Ovary (tissue), 9 donors: ENCODE data around the gene OR52I1. TPM values are rescaled to one million over a fixed set of nuclear protein-coding genes. Genes with fewer than 3 reads are reported as not detected.
A peak's percentile ranks its signal among the peaks of the same experiment; 100 is the strongest.

Experiments
- DNase-seq, 5 donors: peaks; one replicate each; pipeline ENCODE4 v3.0.0-alpha.2; 2019 to 2020
- H3K27ac ChIP-seq, 2 donors: fragments of 200-600 bp; one replicate each; pipeline versions ENCODE4 v1.5.1 to v1.8.0; 2019 to 2022
- H3K27me3 ChIP-seq: fragments of 200-600 bp; one replicate; pipeline ENCODE4 v1.8.0; 2022
- H3K36me3 ChIP-seq: fragments of 200-600 bp; sonication (generic); one replicate; pipeline ENCODE4 v1.5.1; 2019
- H3K4me1 ChIP-seq: one replicate; pipeline ENCODE4 v1.8.1; 2013; ENCODE audit warnings: mild to moderate bottlenecking, moderate library complexity; ENCODE audit not compliant: insufficient read depth
- H3K4me3 ChIP-seq: fragments of 200-600 bp; sonication (generic); one replicate; pipeline ENCODE4 v1.5.1; 2017
- H3K9me3 ChIP-seq, 2 donors: fragments of 200-600 bp in 1 of 2; sonication (generic) in 1 of 2; one replicate each; pipeline versions ENCODE4 v1.5.1 to v1.8.1; 2013 to 2019; ENCODE audit warnings: mild to moderate bottlenecking in 1 of 2, moderate library complexity in 1 of 2
- EP300 ChIP-seq: sonication (generic); formaldehyde crosslinking; IDR thresholded peaks from one replicate; pipeline ENCODE4 v1.6.1; 2017; ENCODE audit warnings: antibody characterized with exemption
- POLR2A ChIP-seq: fragments of 450-650 bp; IDR thresholded peaks from one replicate; pipeline ENCODE4 v1.6.1; 2017; ENCODE audit warnings: antibody characterized with exemption, mild to moderate bottlenecking, moderate library complexity
- WGBS, 3 donors: extraction: QIAGEN DNeasy Blood & Tissue Kit in 1 of 3; methylation state at CpG; one replicate each; pipeline versions ENCODE4 v1.1.5 to v1.1.7; 2013 to 2017; 5-methylcytosine and 5-hydroxymethylcytosine counted together
- intact Hi-C, 4 donors: fragments of 100-400 bp; cut with DNase I; formaldehyde crosslinking; loops; one replicate each; pipeline versions ENCODE4 v1.11.0 to v1.15.1; 2022 to 2023
- polyA plus RNA-seq, 2 donors: library from polyadenylated mRNA; stranded (reverse); fragments of 200-250 nt in 1 of 2; fragments of 350-450 nt in 1 of 2; fragmentation: Illumina TruSeq in 1 of 2; extraction: RNeasy Lipid Tissue Mini Kit (QIAGEN cat#74804) in 1 of 2; gene quantifications; one replicate each; pipeline ENCODE4 v1.2.3, GENCODE V29; 2013 to 2014
- total RNA-seq, 7 donors: library from RNA; depleted of rRNA in 2 of 7; stranded (reverse); fragments of >200 nt in 2 of 7; fragmentation: NEBNext Ultra II Directional in 3 of 7; extraction: Animal tissue kit (Norgen Biotek cat#: 25700) in 3 of 7; gene quantifications; one replicate each; pipeline versions ENCODE4 v1.1.0 to v1.2.4, GENCODE V29; 2016 to 2023
- TF ChIP-seq, protein P1 (sequence below), 3 donors: fragments of 450-650 bp in 2 of 3; fragments of 200-600 bp in 1 of 3; IDR thresholded peaks; one replicate each; pipeline versions ENCODE4 v1.5.1 to v1.8.0; 2016 to 2022; ENCODE audit warnings: antibody characterized with exemption in 3 of 3, mild to moderate bottlenecking in 1 of 3
- donor health status: DM: no; HTN: no; CAD: no; lungs with moderate emphysema.
- donor health status: DM: no; HTN: no; CAD: no.
- donor health status: Bipolar disorder and iron deficiency.
- donor health status: DM: yes; HTN: yes; CAD: no.
- donor health status: DM: no; HTN: no; CAD: no.
- donor health status: DM: yes; HTN: yes; CAD: no.

The OR52I1 gene
- total and polyA plus RNA-seq, 9 donors = not detected

- H3K27ac ChIP-seq = no peak within 1 kb of the TSS
- TF ChIP-seq POLR2A (no peak), EP300 (no peak)
- TF ChIP-seq, protein P1, sequence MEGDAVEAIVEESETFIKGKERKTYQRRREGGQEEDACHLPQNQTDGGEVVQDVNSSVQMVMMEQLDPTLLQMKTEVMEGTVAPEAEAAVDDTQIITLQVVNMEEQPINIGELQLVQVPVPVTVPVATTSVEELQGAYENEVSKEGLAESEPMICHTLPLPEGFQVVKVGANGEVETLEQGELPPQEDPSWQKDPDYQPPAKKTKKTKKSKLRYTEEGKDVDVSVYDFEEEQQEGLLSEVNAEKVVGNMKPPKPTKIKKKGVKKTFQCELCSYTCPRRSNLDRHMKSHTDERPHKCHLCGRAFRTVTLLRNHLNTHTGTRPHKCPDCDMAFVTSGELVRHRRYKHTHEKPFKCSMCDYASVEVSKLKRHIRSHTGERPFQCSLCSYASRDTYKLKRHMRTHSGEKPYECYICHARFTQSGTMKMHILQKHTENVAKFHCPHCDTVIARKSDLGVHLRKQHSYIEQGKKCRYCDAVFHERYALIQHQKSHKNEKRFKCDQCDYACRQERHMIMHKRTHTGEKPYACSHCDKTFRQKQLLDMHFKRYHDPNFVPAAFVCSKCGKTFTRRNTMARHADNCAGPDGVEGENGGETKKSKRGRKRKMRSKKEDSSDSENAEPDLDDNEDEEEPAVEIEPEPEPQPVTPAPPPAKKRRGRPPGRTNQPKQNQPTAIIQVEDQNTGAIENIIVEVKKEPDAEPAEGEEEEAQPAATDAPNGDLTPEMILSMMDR (IDR thresholded peaks at IDR 0.05) = no peak
- no peaks in the 10 kb centered on the region for H3K36me3 ChIP-seq
- DNase-seq = no peak
- H3K27me3 ChIP-seq = no peaks in the 10 kb centered on the region
- no peaks in the 10 kb centered on the region for H3K9me3 ChIP-seq
- no peaks in the 10 kb centered on the region for H3K4me1 ChIP-seq
- H3K4me3 ChIP-seq = no peak within 1 kb of the TSS
- intact Hi-C loops = no loop called here
Measured at GRCh38 chr11:4581443-4581842, 12.4 kb upstream of the OR52I1 start, which contains the start of gene OR52I2. Gene OR52I2 (plus strand): TSS chr11:4581743.

DNA sequence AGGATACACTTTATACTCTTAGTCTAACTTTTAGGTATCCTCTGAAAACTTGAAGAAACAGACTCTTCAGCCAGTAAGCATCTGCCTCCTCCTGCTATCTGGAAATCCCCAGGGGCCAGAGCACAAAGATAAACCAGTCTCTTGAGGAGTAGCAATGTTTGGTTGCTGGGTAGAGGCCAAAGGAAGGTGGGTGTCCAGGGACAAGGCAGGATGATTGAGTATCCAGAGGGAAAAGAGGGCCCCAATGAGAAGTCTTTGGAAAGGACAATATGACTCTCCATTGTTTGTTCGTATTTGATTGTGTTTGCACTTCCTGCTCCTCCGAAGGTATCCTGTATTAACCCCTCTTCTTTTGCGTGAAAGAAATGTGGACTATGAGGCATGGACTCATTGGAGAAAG is 4.8 kb upstream of the OR52I1 start:
- intact Hi-C loops = no loop called here
- TF ChIP-seq, protein P1 (IDR thresholded peaks at IDR 0.05) = no peak
- no peak for TF ChIP-seq POLR2A
- no peak for TF ChIP-seq EP300
- Histone ChIP-seq H3K9me3 (no peaks in the 10 kb centered on the region), H3K4me1 (no peaks in the 10 kb centered on the region), H3K27ac (no peak overlapping the region), H3K36me3 (no peaks in the 10 kb centered on the region), H3K27me3 (no peaks in the 10 kb centered on the region), H3K4me3 (no peak overlapping the region)
- 70 to 78% (median 74%) methylated on average over 3 of the region's 3 CpGs for WGBS, 3 donors
- no peak for DNase-seq

DNA sequence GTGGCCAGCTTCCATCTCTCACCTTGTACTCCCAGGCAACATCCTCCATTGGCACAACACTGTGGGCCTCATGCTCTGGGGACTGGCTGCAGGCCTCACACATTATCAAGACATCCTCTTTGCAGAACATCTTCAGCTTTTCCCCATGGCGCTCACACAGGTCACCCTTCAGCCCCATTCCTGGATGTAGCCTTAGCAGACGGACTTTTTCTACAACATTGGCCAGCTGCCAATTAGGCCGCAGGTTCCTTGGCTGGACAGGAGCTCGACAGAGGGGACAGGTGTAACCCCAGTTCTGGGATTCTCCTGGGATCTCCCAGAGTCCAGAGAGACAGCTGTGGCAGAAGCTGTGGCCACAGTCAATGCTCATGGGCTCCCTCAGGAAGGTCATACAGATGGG is 11.2 kb downstream of the OR52I1 start:
- H3K36me3 ChIP-seq = no peaks in the 10 kb centered on the region
- TF ChIP-seq EP300 (no peak), POLR2A (no peak)
- TF ChIP-seq, protein P1 (IDR thresholded peaks at IDR 0.05) = no peak
- 87 to 92% (median 88%) methylated on average over 4 of the region's 4 CpGs for WGBS, 3 donors

DNA sequence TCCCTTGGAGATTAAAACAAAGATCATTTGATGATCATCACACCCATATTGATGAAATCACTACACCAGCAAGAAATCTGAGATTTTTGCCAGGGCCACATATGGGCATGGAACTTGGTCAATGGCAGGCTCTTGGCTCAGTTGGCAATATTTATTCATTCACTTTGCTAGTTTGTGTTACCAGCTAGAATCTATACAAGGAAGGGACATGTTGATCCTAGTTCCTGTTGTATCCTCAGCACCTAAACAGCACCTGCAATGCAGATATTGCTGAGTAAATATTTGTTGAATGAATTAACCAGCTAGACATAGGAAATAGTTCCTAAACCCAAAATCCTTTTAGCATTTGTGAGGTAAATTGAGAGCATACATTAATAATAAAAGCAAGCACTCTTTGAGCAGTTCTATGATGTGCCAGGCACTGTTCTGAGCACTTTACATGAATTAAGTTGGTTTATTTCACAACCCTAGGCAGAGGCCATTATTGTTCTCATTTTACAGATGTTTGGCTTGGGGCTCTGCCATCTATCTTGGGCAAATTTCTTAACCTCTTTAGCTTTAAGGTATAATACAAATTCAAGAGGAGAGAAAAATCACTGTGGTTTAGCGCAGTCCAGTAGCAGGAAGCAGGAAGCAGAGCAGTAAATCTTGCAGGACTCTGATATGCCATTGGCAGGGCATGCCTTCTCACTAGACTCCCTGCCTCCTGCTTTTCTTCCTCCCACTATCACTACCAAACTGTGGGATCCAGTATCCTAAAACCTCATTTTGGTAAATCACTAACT is 12.6 kb downstream of the OR52I1 start:
- peaks cover 6% of the 10 kb centered on the region for H3K4me1 ChIP-seq
- H3K36me3 ChIP-seq = no peaks in the 10 kb centered on the region
- TF ChIP-seq EP300 (no peak), POLR2A (no peak)
- intact Hi-C loops = no loop called here
- peak overlapping the region; percentile 53 for H3K4me3 ChIP-seq
- H3K27ac ChIP-seq = no peak overlapping the region
- no peak for DNase-seq
- H3K27me3 ChIP-seq = no peaks in the 10 kb centered on the region
- 47 to 76% (median 69%) methylated on average over 1 of the region's 1 CpG for WGBS, 3 donors
- no peaks in the 10 kb centered on the region for H3K9me3 ChIP-seq

More for the DNA sequence above, 11.2 kb downstream of the OR52I1 start:
- no peaks in the 10 kb centered on the region for H3K27me3 ChIP-seq
- H3K9me3 ChIP-seq = no peaks in the 10 kb centered on the region
- no peak overlapping the region for H3K27ac ChIP-seq
- no peak overlapping the region for H3K4me3 ChIP-seq
- H3K4me1 ChIP-seq = peaks cover 6% of the 10 kb centered on the region
- DNase-seq = peak in 1 of 5 donors; percentile 19
- intact Hi-C loops = no loop called here

DNA sequence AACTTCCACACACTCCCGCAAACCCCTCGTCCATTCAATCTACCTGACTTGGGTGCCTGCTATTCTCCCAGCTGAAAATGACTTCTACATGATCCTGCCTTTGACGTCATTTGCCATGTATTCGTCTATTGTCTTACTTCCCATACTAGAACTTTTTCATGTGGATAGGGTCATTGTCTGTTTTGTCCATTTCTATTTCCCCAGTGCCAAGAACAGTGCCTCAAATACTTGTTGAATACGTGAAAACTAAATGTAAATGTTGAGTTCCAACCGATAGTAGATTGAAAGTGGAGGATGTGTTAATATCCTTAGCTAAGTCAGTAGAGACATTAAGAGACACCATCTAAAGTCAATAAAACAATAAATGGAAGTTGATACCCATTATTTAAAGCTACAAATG is 13.3 kb downstream of the OR52I1 start:
- H3K27ac ChIP-seq = peak overlapping the region in 1 of 2 donors; percentile 86
- TF ChIP-seq EP300 (no peak), POLR2A (no peak)
- TF ChIP-seq, protein P1 (IDR thresholded peaks at IDR 0.05) = no peak
- intact Hi-C loops = no loop called here
- H3K36me3 ChIP-seq = no peaks in the 10 kb centered on the region
- no peaks in the 10 kb centered on the region for H3K27me3 ChIP-seq
- H3K4me1 ChIP-seq = peaks cover 6% of the 10 kb centered on the region
- no peak for DNase-seq
- H3K9me3 ChIP-seq = no peaks in the 10 kb centered on the region
- 31 to 38% (median 32%) methylated on average over 6 of the region's 6 CpGs for WGBS, 3 donors
- H3K4me3 ChIP-seq = peak overlapping the region; percentile 53
